GM12878 (cell line): Measurements from ENCODE around the gene PCDHB11. TPM values are rescaled to one million over a fixed set of nuclear protein-coding genes. Genes with fewer than 3 reads are reported as not detected.
"Not testable (repeated sequence)": the region's sequence is repeated elsewhere in the genome, so short reads cannot be mapped to it uniquely, and the experiment has no call there.

Source experiments
- ATAC-seq: fragments of 200-7000 bp; cut with Tn5 transposase; 3 replicates; pipeline ENCODE4 v1.9.1; 2020; ENCODE audit warnings: mild to moderate bottlenecking, moderate library complexity
- BruUV-seq: library from RNA; stranded (reverse); fragments of 400-500 nt; replicated peaks from 2 replicates; lab custom pipeline; 2021; lab: Mats Ljungman, UMichigan
- CTCF ChIA-PET: fragments of 300-600 bp; sonication (Branson Sonifier 250); formaldehyde crosslinking; extraction: SDS; loops from one replicate; lab custom pipeline; 2021; ENCODE audit warnings: inconsistent platforms; lab: Yijun Ruan, JAX
- POLR2A ChIA-PET: fragments of 350-600 bp; formaldehyde crosslinking; extraction: SDS; loops from one replicate; lab custom pipeline; 2021; ENCODE audit warnings: inconsistent platforms; lab: Charles Lee
- RAD21 ChIA-PET: fragments of 300-600 bp; sonication (Branson Sonifier 250); formaldehyde crosslinking; loops from one replicate; lab custom pipeline; 2023; ENCODE audit warnings: antibody characterized with exemption; ENCODE audit not compliant: unreplicated experiment; lab: Charles Lee
- SMC1A ChIA-PET: fragments of 300-600 bp; sonication (Branson Sonifier 250); formaldehyde crosslinking; loops from one replicate; lab custom pipeline; 2023; ENCODE audit not compliant: unreplicated experiment, uncharacterized antibody; lab: Charles Lee
- DNase-seq: peaks from one replicate; pipeline ENCODE4 v3.0.0-alpha.2; 2011; ENCODE audit warnings: low read depth, low spot score
- FAIRE-seq: peaks from 3 replicates; lab custom pipeline; 2011; peaks lifted over from hg19 to GRCh38; lab: Jason Lieb, UNC
- H2AFZ ChIP-seq: 2 replicates; pipeline ENCODE4 v1.6.0; 2011; ENCODE audit warnings: low read depth, low read length, control low read depth; ENCODE audit not compliant: control insufficient read depth
- H3K27ac ChIP-seq: 2 replicates; pipeline ENCODE4 v1.5.1; 2011; ENCODE audit warnings: control low read depth; ENCODE audit not compliant: control insufficient read depth, insufficient read depth
- H3K27me3 ChIP-seq, 2 experiments: replicated peaks in 1 of 2; 2 replicates each; pipeline versions ENCODE4 v1.6.0 to v1.6.1; 2011; ENCODE audit warnings: low read length in 1 of 2; ENCODE audit not compliant: control insufficient read depth in 2 of 2, insufficient read depth in 2 of 2
- H3K36me3 ChIP-seq, 2 experiments: 2 replicates each; pipeline ENCODE4 v1.5.1; 2011; ENCODE audit warnings: low read length in 1 of 2; ENCODE audit not compliant: control insufficient read depth in 2 of 2, insufficient read depth in 2 of 2
- H3K4me1 ChIP-seq: 2 replicates; pipeline ENCODE4 v1.6.1; 2011; ENCODE audit warnings: mild to moderate bottlenecking, low read length, moderate library complexity, mixed read lengths; ENCODE audit not compliant: control insufficient read depth, insufficient read depth
- H3K4me2 ChIP-seq: 2 replicates; pipeline ENCODE4 v1.6.0; 2011; ENCODE audit warnings: control low read depth; ENCODE audit not compliant: control insufficient read depth, insufficient read depth
- H3K4me3 ChIP-seq: fragments of 200-600 bp; sonication (generic); 2 replicates; pipeline ENCODE4 v1.5.1; 2016
- H3K79me2 ChIP-seq: 2 replicates; pipeline ENCODE4 v1.6.0; 2011; ENCODE audit warnings: low read length; ENCODE audit not compliant: control insufficient read depth, insufficient read depth
- H3K9ac ChIP-seq: 2 replicates; pipeline ENCODE4 v1.8.0; 2011; ENCODE audit warnings: low read length, control low read depth, mixed read lengths; ENCODE audit not compliant: control insufficient read depth, insufficient read depth
- H3K9me3 ChIP-seq: replicated peaks from 3 replicates; pipeline ENCODE4 v1.5.1; 2011; ENCODE audit warnings: mild to moderate bottlenecking, low read length; ENCODE audit not compliant: control insufficient read depth, insufficient read depth
- H4K20me1 ChIP-seq: 2 replicates; pipeline ENCODE4 v1.6.0; 2011; ENCODE audit not compliant: control insufficient read depth, insufficient read depth
- WGBS: methylation state at CpG from one replicate; pipeline ENCODE4 v1.1.6; 2016; ENCODE audit warnings: low lambda C conversion rate; ENCODE audit not compliant: insufficient replicate concordance, insufficient coverage; ENCODE audit errors: missing lambda C conversion rate; 5-methylcytosine and 5-hydroxymethylcytosine counted together
- in situ Hi-C: fragments of 300-500 bp; cut with MboI; formaldehyde crosslinking; loops from 9 replicates; pipeline ENCODE4 v1.14.3; 2018; ENCODE audit warnings: mixed read lengths
- intact Hi-C: fragments of 100-400 bp; cut with micrococcal nuclease; formaldehyde crosslinking; loops from one replicate; pipeline ENCODE4 v1.14.2; 2022; ENCODE audit not compliant: unreplicated experiment
- polyA plus RNA-seq, 11 experiments: library from polyadenylated mRNA; depleted of rRNA in 4 of 11; unstranded in 6 of 11; stranded (reverse) in 5 of 11; fragments of >200 nt; fragmentation: Nextera tagmentation in 4 of 11; fragmentation: Illumina TruSeq in 1 of 11; extraction: Ambion mirVana in 4 of 11; extraction: Trizol in 1 of 11; gene quantifications; 1 replicate in 1 of 11; 2 replicates in 10 of 11; pipeline versions ENCODE4 v1.2.1 to v1.2.3, GENCODE V29; 2011 to 2016; ENCODE audit warnings: inconsistent platforms in 2 of 11, missing spikeins in 2 of 11, low read depth in 1 of 11
- total RNA-seq, 4 experiments: library from RNA; depleted of rRNA in 3 of 4; stranded (reverse); fragments of >200 nt in 3 of 4; fragmentation: Illumina TruSeq in 1 of 4; extraction: Trizol in 1 of 4; gene quantifications; 2 replicates each; pipeline versions ENCODE4 v1.2.1 to v1.2.3, GENCODE V29; 2013 to 2021

The PCDHB11 gene
- total and polyA plus RNA-seq, 10 of the 15 experiments (the other 5 are each of a cell fraction or from before 2014, with no cell fraction given) = not detected

DNA sequence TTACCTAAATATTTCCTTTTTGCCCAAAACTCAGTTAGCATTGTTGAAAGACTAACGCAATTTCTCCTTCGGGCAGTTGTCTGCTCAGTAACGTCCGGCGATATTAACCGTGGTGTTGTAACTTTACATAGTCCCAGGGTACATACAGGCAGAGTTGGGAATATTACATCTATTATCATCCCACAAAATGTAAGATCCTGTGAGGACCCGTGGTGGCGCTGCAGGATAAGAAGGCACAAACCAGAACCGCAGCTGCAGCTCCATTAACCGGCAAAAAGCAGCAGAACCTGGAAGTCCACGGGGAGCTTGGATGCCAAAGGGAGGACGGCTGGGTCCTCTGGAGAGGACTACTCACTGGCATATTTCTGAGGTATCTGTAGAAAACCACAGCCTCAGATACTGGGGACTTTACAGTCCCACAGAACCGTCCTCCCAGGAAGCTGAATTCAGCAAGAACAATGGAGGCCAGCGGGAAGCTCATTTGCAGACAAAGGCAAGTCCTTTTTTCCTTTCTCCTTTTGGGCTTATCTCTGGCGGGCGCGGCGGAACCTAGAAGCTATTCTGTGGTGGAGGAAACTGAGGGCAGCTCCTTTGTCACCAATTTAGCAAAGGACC lies 21.7 kb upstream of the PCDHB11 start, which contains the start of gene PCDHB8:
TSS of gene PCDHB8 (plus strand) at position 214 of the 615 bp plus-strand sequence. CDS start at position 459, 245 bp downstream.
- H3K4me1 ChIP-seq, POLR2A ChIA-PET, H2AFZ ChIP-seq, H3K9ac ChIP-seq, H3K9me3 ChIP-seq, SMC1A ChIA-PET, H3K27me3 ChIP-seq, DNase-seq, RAD21 ChIA-PET, H3K4me2 ChIP-seq, CTCF ChIA-PET, FAIRE-seq, H3K4me3 ChIP-seq, H4K20me1 ChIP-seq, H3K79me2 ChIP-seq, BruUV-seq, H3K27ac ChIP-seq, ATAC-seq, intact Hi-C loops, H3K36me3 ChIP-seq: not testable (repeated sequence)
- WGBS = 26% methylated on average over 12 of the region's 18 CpGs
- in situ Hi-C loops = loop anchor here (5.0 kb wide), 1 partner anchor 35 kb away; the partner anchor contains the start of gene PCDHB13

DNA sequence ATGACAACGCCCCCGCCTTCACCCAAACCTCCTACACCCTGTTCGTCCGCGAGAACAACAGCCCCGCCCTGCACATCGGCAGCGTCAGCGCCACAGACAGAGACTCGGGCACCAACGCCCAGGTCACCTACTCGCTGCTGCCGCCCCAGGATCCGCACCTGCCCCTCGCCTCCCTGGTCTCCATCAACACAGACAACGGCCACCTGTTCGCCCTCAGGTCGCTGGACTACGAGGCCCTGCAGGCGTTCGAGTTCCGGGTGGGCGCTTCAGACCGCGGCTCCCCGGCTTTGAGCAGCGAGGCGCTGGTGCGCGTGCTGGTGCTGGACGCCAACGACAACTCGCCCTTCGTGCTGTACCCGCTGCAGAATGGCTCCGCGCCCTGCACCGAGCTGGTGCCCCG lies 20.1 kb upstream of the PCDHB11 start:
- ATAC-seq, CTCF ChIA-PET, H3K9me3 ChIP-seq, H3K4me1 ChIP-seq, FAIRE-seq, H3K9ac ChIP-seq, H3K27ac ChIP-seq, RAD21 ChIA-PET, DNase-seq, H3K36me3 ChIP-seq, H3K4me2 ChIP-seq, SMC1A ChIA-PET, BruUV-seq, H4K20me1 ChIP-seq, POLR2A ChIA-PET, H3K27me3 ChIP-seq, H3K79me2 ChIP-seq, H3K4me3 ChIP-seq, intact Hi-C loops, H2AFZ ChIP-seq: not testable (repeated sequence)
- in situ Hi-C loops = loop anchor here (5.0 kb wide), 1 partner anchor 33 kb away; the partner anchor contains the start of gene PCDHB13
- WGBS = 65% methylated on average over 18 of the region's 39 CpGs

- intact Hi-C loops = loop anchor here (10.0 kb wide), 1 partner anchor 385 kb away; no protein-coding TSS in a partner anchor
- BruUV-seq = not testable (repeated sequence)
- WGBS = 71% methylated on average over 26 of the region's 32 CpGs
Observed at GRCh38 chr5:141179876-141180275, 19.6 kb upstream of the PCDHB11 start.

More at GRCh38 chr5:141179876-141180275, 19.6 kb upstream of the PCDHB11 start:
- CTCF ChIA-PET, H4K20me1 ChIP-seq, H3K4me3 ChIP-seq, H2AFZ ChIP-seq, H3K4me2 ChIP-seq, SMC1A ChIA-PET, H3K4me1 ChIP-seq, H3K9ac ChIP-seq, ATAC-seq, H3K27ac ChIP-seq, H3K79me2 ChIP-seq, RAD21 ChIA-PET, H3K9me3 ChIP-seq, DNase-seq, FAIRE-seq, H3K36me3 ChIP-seq, H3K27me3 ChIP-seq, POLR2A ChIA-PET: not testable (repeated sequence)
- in situ Hi-C loops = loop anchor here (5.0 kb wide), 1 partner anchor 32 kb away; the partner anchor contains the start of gene PCDHB13
